GM23248 (cell line): ENCODE data around the gene CD9. TPM values are rescaled to one million over a fixed set of nuclear protein-coding genes. Genes with fewer than 3 reads are reported as not detected.

Source experiments
- DNase-seq: peaks from one replicate; pipeline ENCODE4 v3.0.0-alpha.2; 2015
- H2AFZ ChIP-seq: fragments of 200-600 bp; sonication (generic); 2 replicates; pipeline ENCODE4 v1.6.1; 2016; ENCODE audit warnings: antibody characterized with exemption
- H3F3A ChIP-seq: fragments of 200-600 bp; sonication (generic); 2 replicates; pipeline ENCODE4 v1.6.1; 2016; ENCODE audit warnings: mild to moderate bottlenecking, antibody characterized with exemption, mixed run types; ENCODE audit not compliant: insufficient read depth
- H3K27ac ChIP-seq: fragments of 200-600 bp; sonication (generic); 2 replicates; pipeline ENCODE4 v1.5.1; 2016; ENCODE audit warnings: mild to moderate bottlenecking
- H3K27me3 ChIP-seq: fragments of 200-600 bp; sonication (generic); replicated peaks from 2 replicates; pipeline ENCODE4 v1.6.1; 2016; ENCODE audit warnings: mild to moderate bottlenecking; ENCODE audit not compliant: insufficient read depth
- H3K36me3 ChIP-seq: fragments of 200-600 bp; sonication (generic); 2 replicates; pipeline ENCODE4 v1.6.1; 2016; ENCODE audit warnings: low read depth, mild to moderate bottlenecking
- H3K4me1 ChIP-seq: fragments of 200-600 bp; sonication (generic); 2 replicates; pipeline ENCODE4 v1.6.1; 2016; ENCODE audit warnings: mild to moderate bottlenecking; ENCODE audit not compliant: insufficient read depth
- H3K4me2 ChIP-seq: fragments of 200-600 bp; sonication (generic); one replicate; pipeline ENCODE4 v1.6.1; 2016; ENCODE audit warnings: mild to moderate bottlenecking; ENCODE audit not compliant: unreplicated experiment
- H3K4me3 ChIP-seq: fragments of 200-600 bp; sonication (generic); 2 replicates; pipeline ENCODE4 v1.5.1; 2016; ENCODE audit warnings: mild to moderate bottlenecking
- H3K79me2 ChIP-seq: fragments of 200-600 bp; sonication (generic); 2 replicates; pipeline ENCODE4 v1.6.1; 2016; ENCODE audit warnings: mild to moderate bottlenecking; ENCODE audit not compliant: insufficient read depth
- H3K9ac ChIP-seq: fragments of 200-600 bp; sonication (generic); 2 replicates; pipeline ENCODE4 v1.6.1; 2016; ENCODE audit warnings: mild to moderate bottlenecking
- H3K9me2 ChIP-seq: fragments of 200-600 bp; sonication (generic); 2 replicates; pipeline ENCODE4 v1.6.1; 2016; ENCODE audit warnings: mixed run types, mild to moderate bottlenecking, moderate library complexity; ENCODE audit not compliant: insufficient read depth
- H3K9me3 ChIP-seq: fragments of 200-600 bp; sonication (generic); one replicate; pipeline ENCODE4 v1.6.1; 2017; ENCODE audit warnings: low read depth
- H4K20me1 ChIP-seq: fragments of 200-600 bp; sonication (generic); 2 replicates; pipeline ENCODE4 v1.6.0; 2016; ENCODE audit not compliant: insufficient read depth
- EZH2 ChIP-seq: fragments of 200-600 bp; sonication (generic); IDR thresholded peaks from 2 replicates; pipeline ENCODE4 v1.6.1; 2018; ENCODE audit warnings: antibody characterized with exemption, mild to moderate bottlenecking; ENCODE audit not compliant: insufficient read depth, poor library complexity, severe bottlenecking
- EZH2phosphoT487 ChIP-seq: fragments of 200-600 bp; sonication (generic); IDR thresholded peaks from 2 replicates; pipeline ENCODE4 v1.6.1; 2018; ENCODE audit warnings: antibody characterized with exemption, moderate library complexity, mild to moderate bottlenecking, low read depth; ENCODE audit not compliant: insufficient read depth
- WGBS, 2 experiments: methylation state at CpG; one replicate each; pipeline ENCODE4 v1.1.6; 2015 to 2017; ENCODE audit warnings: low lambda C conversion rate in 2 of 2, low coverage in 1 of 2; ENCODE audit errors: missing lambda C conversion rate in 2 of 2; 5-methylcytosine and 5-hydroxymethylcytosine counted together
- in situ Hi-C: fragments of 300-500 bp; cut with MboI; formaldehyde crosslinking; loops from 2 replicates; pipeline ENCODE4 v1.15.0; 2020
- polyA plus RNA-seq: library from polyadenylated mRNA; unstranded; fragments of >200 nt; fragmentation: Nextera tagmentation; extraction: Ambion mirVana; gene quantifications from 2 replicates; pipeline ENCODE4 v1.2.1, GENCODE V29; 2016
- total RNA-seq: library from RNA; depleted of rRNA; stranded (reverse); fragments of >200 nt; shearing (Covaris generic); gene quantifications from 2 replicates; pipeline ENCODE4 v1.2.3, GENCODE V29; 2014

The CD9 gene
- total and polyA plus RNA-seq, 2 experiments from 2014 or later, result 28.6 to 46.9 TPM

DNA sequence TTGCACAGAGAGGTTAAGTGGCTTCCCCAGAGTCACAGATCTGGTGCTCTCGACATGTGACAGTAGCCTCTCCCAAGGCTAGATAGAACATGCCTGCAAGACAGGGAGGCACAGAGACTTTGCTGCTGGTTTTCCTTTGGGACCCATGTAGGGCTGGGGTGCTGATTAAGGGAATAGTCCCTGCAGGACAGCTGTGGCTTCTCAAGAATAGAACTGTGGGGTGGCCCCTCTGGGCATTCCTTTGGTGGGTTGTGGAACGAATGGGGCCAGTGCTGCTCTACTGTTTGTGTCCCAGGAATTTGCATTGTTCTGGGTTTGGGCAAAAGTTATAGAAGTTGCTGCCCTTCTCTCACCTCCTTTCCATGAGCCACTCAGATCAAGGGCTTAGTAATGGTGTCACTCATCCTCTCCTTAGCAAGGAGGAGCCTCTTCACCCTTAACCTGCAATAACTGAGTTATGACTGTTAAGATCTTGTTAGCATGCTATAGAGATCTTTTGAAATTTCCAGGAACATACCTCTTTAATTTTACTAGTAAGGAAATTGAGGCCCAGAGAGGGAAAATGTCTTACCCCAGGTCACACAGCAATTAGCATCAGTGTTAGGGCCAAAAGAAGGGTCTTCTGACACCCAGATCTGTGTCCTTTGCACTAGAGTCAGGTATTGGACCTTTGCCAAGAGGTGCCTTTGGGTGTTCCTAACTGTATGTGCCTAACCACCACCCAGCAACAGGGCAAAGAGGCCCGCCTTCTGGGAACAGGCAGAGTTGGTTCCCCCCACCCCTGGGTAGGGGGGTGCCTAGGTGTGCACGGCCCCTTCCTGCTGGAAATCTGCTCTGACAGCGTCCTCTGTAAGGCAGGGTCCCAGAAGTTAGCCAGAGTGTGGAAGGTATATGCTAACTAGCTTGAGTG lies 31.4 kb downstream of the CD9 start:
- TF ChIP-seq EZH2phosphoT487 (no peak), EZH2 (no peak)
- in situ Hi-C loops, result no loop called here
- 88 to 96% methylated on average over 5 of the region's 5 CpGs for WGBS, 2 experiments
- H3K36me3 ChIP-seq, result no peaks in the 10 kb centered on the region
- no peak overlapping the region for H2AFZ ChIP-seq
- no peaks in the 10 kb centered on the region for H3K9me2 ChIP-seq
- H3K9me3 ChIP-seq, result no peaks in the 10 kb centered on the region
- no peak overlapping the region for H3K4me3 ChIP-seq
- peaks cover 18% of the 10 kb centered on the region for H3F3A ChIP-seq
- no peaks in the 10 kb centered on the region for H3K79me2 ChIP-seq
- H3K9ac ChIP-seq, result no peak overlapping the region
- no peak for DNase-seq
- no peaks in the 10 kb centered on the region for H4K20me1 ChIP-seq
- no peak overlapping the region for H3K4me2 ChIP-seq
- peaks cover 30% of the 10 kb centered on the region for H3K4me1 ChIP-seq
- H3K27ac ChIP-seq, result no peak overlapping the region
- no peaks in the 10 kb centered on the region for H3K27me3 ChIP-seq

GRCh38 chr12:6233121-6233971 lies 33.1 kb downstream of the CD9 start:
- Histone ChIP-seq H3K9me3 (no peaks in the 10 kb centered on the region), H3F3A (peaks cover 18% of the 10 kb centered on the region), H3K27me3 (no peaks in the 10 kb centered on the region), H3K4me2 (no peak overlapping the region), H3K27ac (no peak overlapping the region), H2AFZ (no peak overlapping the region), H3K79me2 (no peaks in the 10 kb centered on the region), H3K4me1 (peaks cover 25% of the 10 kb centered on the region), H3K4me3 (no peak overlapping the region), H3K9ac (no peak overlapping the region), H3K36me3 (no peaks in the 10 kb centered on the region), H3K9me2 (no peaks in the 10 kb centered on the region), H4K20me1 (no peaks in the 10 kb centered on the region)
- no peak for DNase-seq
- in situ Hi-C loops, result no loop called here
- no peak for TF ChIP-seq EZH2
- TF ChIP-seq EZH2phosphoT487, result no peak
- 69 to 72% methylated on average over 15 of the region's 15 CpGs for WGBS, 2 experiments

DNA sequence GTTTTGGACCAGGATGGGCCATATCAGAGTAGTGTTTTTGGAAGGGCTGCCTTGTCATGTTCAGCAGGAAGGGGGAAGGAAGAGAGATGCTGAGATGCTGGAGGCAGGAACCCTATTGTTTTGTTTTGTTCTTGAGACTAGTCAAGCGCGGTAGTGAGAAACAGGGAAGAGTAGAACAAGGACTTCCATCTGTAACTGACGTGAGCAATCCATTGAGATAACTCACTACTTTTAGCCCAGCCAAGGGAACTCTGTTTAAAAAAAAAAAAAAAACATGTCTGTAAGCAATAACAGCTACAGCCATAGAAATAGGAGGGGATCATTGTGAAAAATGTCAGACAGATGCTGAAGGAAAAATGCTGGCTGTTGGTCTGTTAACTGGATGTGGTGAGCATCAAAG lies 34.0 kb downstream of the CD9 start:
- H3K9ac ChIP-seq, result no peak overlapping the region
- peaks cover 14% of the 10 kb centered on the region for H3F3A ChIP-seq
- no peak overlapping the region for H3K4me3 ChIP-seq
- H3K4me2 ChIP-seq, result no peak overlapping the region
- TF ChIP-seq EZH2 (no peak), EZH2phosphoT487 (no peak)
- no peaks in the 10 kb centered on the region for H3K79me2 ChIP-seq
- H3K9me2 ChIP-seq, result no peaks in the 10 kb centered on the region
- DNase-seq, result peak; percentile 66
- 46 to 51% methylated on average over 3 of the region's 3 CpGs for WGBS, 2 experiments
- no peaks in the 10 kb centered on the region for H4K20me1 ChIP-seq
- H2AFZ ChIP-seq, result no peak overlapping the region
- H3K36me3 ChIP-seq, result no peaks in the 10 kb centered on the region
- no peaks in the 10 kb centered on the region for H3K27me3 ChIP-seq
- H3K9me3 ChIP-seq, result no peaks in the 10 kb centered on the region
- H3K27ac ChIP-seq, result no peak overlapping the region
- peaks cover 17% of the 10 kb centered on the region for H3K4me1 ChIP-seq
- in situ Hi-C loops, result no loop called here

- H3K9ac ChIP-seq, result no peak overlapping the region
- peaks cover 7% of the 10 kb centered on the region for H3F3A ChIP-seq
- H3K4me1 ChIP-seq, result peaks cover 10% of the 10 kb centered on the region
- TF ChIP-seq EZH2, result no peak
- no peak for TF ChIP-seq EZH2phosphoT487
- H3K79me2 ChIP-seq, result no peaks in the 10 kb centered on the region
- no peaks in the 10 kb centered on the region for H3K9me2 ChIP-seq
- H2AFZ ChIP-seq, result no peak overlapping the region
- DNase-seq, result no peak
- H3K9me3 ChIP-seq, result no peaks in the 10 kb centered on the region
- H3K36me3 ChIP-seq, result no peaks in the 10 kb centered on the region
- no peaks in the 10 kb centered on the region for H4K20me1 ChIP-seq
- WGBS, 2 experiments, result 85 to 90% methylated on average over 7 of the region's 7 CpGs
- no peak overlapping the region for H3K4me3 ChIP-seq
- H3K4me2 ChIP-seq, result no peak overlapping the region
- in situ Hi-C loops, result no loop called here
- H3K27me3 ChIP-seq, result no peaks in the 10 kb centered on the region
- H3K27ac ChIP-seq, result no peak overlapping the region
Observed at GRCh38 chr12:6234906-6235305, 34.7 kb downstream of the CD9 start.
